Activated CD8-positive, alpha-beta T cell treated with anti-CD3 and anti-CD28 coated beads, Interleukin-2, amount 10 ng/mL, durations not matched to agents 7 days and 5 days (primary cell): Measurements from ENCODE around the gene OR52L1. TPM values are rescaled to one million over a fixed set of nuclear protein-coding genes. Genes with fewer than 3 reads are reported as not detected.

ENCODE experiments used
- ATAC-seq: fragments of 150-1000 bp; cut with Tn5 transposase; one replicate; pipeline ENCODE4 v1.10.0; 2021; ENCODE audit warnings: moderate library complexity
- CTCF ChIA-PET: fragments of 350-600 bp; sonication (Branson Sonifier 250); formaldehyde crosslinking; loops from one replicate; lab custom pipeline; 2021; ENCODE audit warnings: antibody characterized with exemption; lab: Charles Lee
- POLR2A ChIA-PET: fragments of 350-600 bp; sonication (Branson Sonifier 250); formaldehyde crosslinking; loops from one replicate; lab custom pipeline; 2021; ENCODE audit warnings: antibody characterized with exemption; lab: Charles Lee
- DNase-seq: peaks from one replicate; pipeline ENCODE4 v3.0.0-alpha.2; 2020
- H3K27ac Mint-ChIP-seq: one replicate; pipeline ENCODE4 v1.8.0; 2021; ENCODE audit warnings: mild to moderate bottlenecking, mixed read lengths
- H3K27me3 Mint-ChIP-seq: one replicate; pipeline ENCODE4 v1.8.0; 2021; ENCODE audit warnings: low read depth, mixed read lengths
- H3K36me3 Mint-ChIP-seq: one replicate; pipeline ENCODE4 v1.8.0; 2021; ENCODE audit warnings: low read depth, mixed read lengths
- H3K4me1 Mint-ChIP-seq: one replicate; pipeline ENCODE4 v1.8.0; 2021; ENCODE audit warnings: low read depth, mixed read lengths
- H3K4me3 Mint-ChIP-seq: one replicate; pipeline ENCODE4 v1.8.0; 2021; ENCODE audit warnings: mild to moderate bottlenecking, mixed read lengths
- H3K9me3 Mint-ChIP-seq: one replicate; pipeline ENCODE4 v1.8.0; 2022; ENCODE audit warnings: mixed read lengths; ENCODE audit not compliant: insufficient read depth
- total RNA-seq, 2 experiments: library from RNA; stranded (reverse); gene quantifications; one replicate each; pipeline ENCODE4 v1.2.3, GENCODE V29; 2021

OR52L1 gene
- total RNA-seq, 2 experiments from 2014 or later: not detected

- Mint-ChIP-seq H3K27me3 (peaks cover 2% of the 10 kb centered on the region), H3K36me3 (no peaks in the 10 kb centered on the region), H3K27ac (no peak overlapping the region), H3K4me3 (no peak overlapping the region), H3K9me3 (no peaks in the 10 kb centered on the region), H3K4me1 (no peaks in the 10 kb centered on the region)
- CTCF ChIA-PET: no interaction called here
- DNase-seq (no peak), ATAC-seq (no peak)
- POLR2A ChIA-PET: no interaction called here
Observed at GRCh38 chr11:5938603-5938965, 48.2 kb downstream of the OR52L1 start.

- ATAC-seq (no peak), DNase-seq (no peak)
- H3K36me3 Mint-ChIP-seq: no peaks in the 10 kb centered on the region
- peaks cover 2% of the 10 kb centered on the region for H3K27me3 Mint-ChIP-seq
- ChIA-PET CTCF (no interaction called here), POLR2A (no interaction called here)
- H3K27ac Mint-ChIP-seq: no peak overlapping the region
- H3K9me3 Mint-ChIP-seq: no peaks in the 10 kb centered on the region
- no peak overlapping the region for H3K4me3 Mint-ChIP-seq
- H3K4me1 Mint-ChIP-seq: no peaks in the 10 kb centered on the region
Observed at GRCh38 chr11:5937868-5938602, 48.8 kb downstream of the OR52L1 start.

Other genes with a start within 250 kb of the OR52L1 start
- gene OR52N4, start 232.7 kb downstream of the OR52L1 start, total RNA-seq: under 1 TPM; 0.63 to 0.71 TPM
- gene OR52N5, start 203.6 kb downstream of the OR52L1 start, total RNA-seq: not detected
- gene OR52N1, start 195.7 kb downstream of the OR52L1 start, total RNA-seq: not detected
- gene OR52N2, start 178.1 kb downstream of the OR52L1 start, total RNA-seq: not detected
- gene OR52E6, start 145.1 kb downstream of the OR52L1 start, total RNA-seq: not detected
- not detected for gene OR52E8, start 129.3 kb downstream of the OR52L1 start, total RNA-seq
- not detected for gene OR52E4, start 106.4 kb downstream of the OR52L1 start, total RNA-seq
- not detected for gene OR52E5, start 93.8 kb downstream of the OR52L1 start, total RNA-seq
- not detected for gene OR56A3, start 44.7 kb downstream of the OR52L1 start, total RNA-seq
- not detected for gene OR56A5, start 18.5 kb downstream of the OR52L1 start, total RNA-seq
- not detected for gene OR56A4, start 20.0 kb upstream of the OR52L1 start, total RNA-seq
- not detected for gene OR56A1, start 43.8 kb upstream of the OR52L1 start, total RNA-seq
- gene OR56B4, start 120.7 kb upstream of the OR52L1 start, total RNA-seq: not detected
- not detected for gene OR52B2, start 183.3 kb upstream of the OR52L1 start, total RNA-seq
- gene OR52W1, start 212.2 kb upstream of the OR52L1 start, total RNA-seq: not detected
- gene C11orf42, start 218.6 kb upstream of the OR52L1 start, total RNA-seq: not detected
- 10 to 100 TPM; 19.1 to 20.4 TPM for gene FHIP1B, start 247.7 kb upstream of the OR52L1 start, total RNA-seq